Renal pelvis (tissue), 4 donors: Measurements from ENCODE around the gene OR2A12. TPM values are rescaled to one million over a fixed set of nuclear protein-coding genes. Genes with fewer than 3 reads are reported as not detected.
"Not testable (repeated sequence)": the region's sequence is repeated elsewhere in the genome, so short reads cannot be mapped to it uniquely, and the experiment has no call there.

Source experiments
- DNase-seq: peaks from one replicate; pipeline ENCODE4 v3.0.0-alpha.2; 2013
- polyA plus RNA-seq, 3 donors: library from polyadenylated mRNA; unstranded; fragments of 120-200 nt; gene quantifications; one replicate each; pipeline ENCODE4 v1.2.1, GENCODE V29; 2013; ENCODE audit not compliant: insufficient read length in 3 of 3

OR2A12 gene
- polyA plus RNA-seq, 3 donors = 0.05 TPM; not detected in 2

DNA sequence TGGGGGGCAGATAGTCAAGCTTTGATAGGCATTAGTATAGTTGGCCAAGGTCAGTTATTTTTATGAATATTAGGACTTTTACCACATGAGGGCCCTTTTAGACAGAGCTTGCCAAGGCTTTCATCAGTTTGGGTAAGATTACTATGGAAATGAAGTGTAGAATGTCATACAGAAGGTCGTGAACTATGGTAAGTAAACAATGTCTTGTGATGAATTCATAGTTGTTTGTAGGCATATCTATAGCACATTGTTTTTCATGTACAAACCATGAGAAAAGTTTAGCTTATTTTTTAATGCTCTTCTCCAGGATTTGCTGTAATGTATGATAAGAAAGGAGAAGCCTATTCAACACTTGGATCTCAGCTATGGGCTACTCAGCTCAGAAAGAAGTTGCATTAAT, 27.6 kb downstream of the OR2A12 start:
- no peak for DNase-seq

DNA sequence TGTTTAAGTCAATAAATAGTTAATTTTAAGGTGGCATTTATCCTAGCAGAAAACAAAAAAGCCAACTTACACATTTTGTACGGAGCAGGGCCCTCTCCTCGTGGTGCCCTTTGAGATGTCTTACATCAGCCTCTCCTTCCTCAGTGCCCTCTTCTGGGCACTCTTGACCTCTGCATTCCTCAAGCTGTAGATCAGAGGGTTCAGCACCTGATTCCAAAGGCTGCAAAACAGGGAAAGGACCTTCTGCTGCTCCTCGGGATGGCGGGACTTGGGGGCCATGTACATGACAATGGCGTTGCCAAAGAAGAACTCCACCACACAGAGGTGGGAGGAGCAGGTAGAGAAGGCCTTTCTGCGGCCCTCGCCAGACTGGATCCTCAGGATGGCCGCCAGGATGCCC, 32.3 kb downstream of the OR2A12 start:
- DNase-seq = no peak

DNA sequence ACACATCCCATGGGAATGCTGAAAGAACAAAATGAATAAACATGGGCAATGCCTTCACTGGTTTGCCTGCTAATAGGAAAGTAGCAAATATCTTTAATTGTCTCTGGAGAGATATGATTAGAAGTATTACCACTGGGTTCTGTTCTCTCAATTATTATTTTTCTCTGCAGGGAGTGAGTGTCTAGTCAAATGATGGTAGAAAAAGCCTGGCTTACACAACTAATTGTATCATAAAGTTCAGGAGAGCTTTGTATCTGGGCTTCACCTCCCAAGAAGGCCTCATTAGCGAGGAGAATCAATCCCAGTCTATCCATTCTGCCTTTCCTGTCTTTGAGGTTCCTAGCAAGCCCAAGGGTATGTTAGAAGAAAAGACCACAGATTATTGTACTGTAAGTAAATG, 36.8 kb downstream of the OR2A12 start, which contains the start of gene OR2A14:
OR2A14 (plus strand) TSS at position 301 of the 400 bp plus-strand sequence. CDS start 5,937 bp downstream, outside the sequence.
- no peak for DNase-seq

DNA sequence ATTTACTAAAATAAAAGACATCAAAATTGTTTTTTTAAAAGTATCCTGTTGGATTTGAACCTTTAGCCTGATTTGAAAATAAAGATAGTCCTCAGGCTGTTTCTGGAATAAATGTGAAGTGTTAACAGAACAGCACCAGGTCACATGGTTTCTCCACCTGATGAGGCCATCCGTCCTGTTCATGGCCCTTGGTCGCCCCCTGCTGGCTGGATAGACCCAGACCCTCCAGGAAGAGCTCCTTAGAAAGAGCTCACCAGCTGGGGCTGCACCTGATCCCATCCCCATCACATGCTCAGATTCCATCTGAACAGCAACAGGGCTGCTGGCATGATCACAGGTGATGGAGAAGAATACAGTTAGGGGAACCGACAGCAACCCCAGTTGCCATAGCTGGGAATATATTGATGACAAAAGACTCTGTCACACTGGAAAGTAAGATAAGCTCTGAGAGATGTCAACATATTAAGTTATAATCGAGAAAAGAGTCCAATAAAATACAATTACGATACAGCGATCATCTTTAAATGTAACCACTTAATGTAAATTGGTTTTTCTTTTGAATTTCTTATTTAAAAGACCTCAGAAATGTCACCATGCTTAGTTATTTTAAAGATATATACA, 41.7 kb downstream of the OR2A12 start:
- DNase-seq = peak; percentile 57

DNA sequence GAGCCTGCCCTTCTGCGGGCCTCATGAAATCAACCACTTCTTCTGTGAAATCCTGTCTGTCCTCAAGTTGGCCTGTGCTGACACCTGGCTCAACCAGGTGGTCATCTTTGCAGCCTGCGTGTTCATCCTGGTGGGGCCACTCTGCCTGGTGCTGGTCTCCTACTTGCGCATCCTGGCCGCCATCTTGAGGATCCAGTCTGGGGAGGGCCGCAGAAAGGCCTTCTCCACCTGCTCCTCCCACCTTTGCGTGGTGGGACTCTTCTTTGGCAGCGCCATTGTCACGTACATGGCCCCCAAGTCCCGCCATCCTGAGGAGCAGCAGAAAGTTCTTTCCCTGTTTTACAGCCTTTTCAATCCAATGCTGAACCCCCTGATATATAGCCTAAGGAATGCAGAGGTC, 43.5 kb downstream of the OR2A12 start:
- not testable (repeated sequence) for DNase-seq

DNA sequence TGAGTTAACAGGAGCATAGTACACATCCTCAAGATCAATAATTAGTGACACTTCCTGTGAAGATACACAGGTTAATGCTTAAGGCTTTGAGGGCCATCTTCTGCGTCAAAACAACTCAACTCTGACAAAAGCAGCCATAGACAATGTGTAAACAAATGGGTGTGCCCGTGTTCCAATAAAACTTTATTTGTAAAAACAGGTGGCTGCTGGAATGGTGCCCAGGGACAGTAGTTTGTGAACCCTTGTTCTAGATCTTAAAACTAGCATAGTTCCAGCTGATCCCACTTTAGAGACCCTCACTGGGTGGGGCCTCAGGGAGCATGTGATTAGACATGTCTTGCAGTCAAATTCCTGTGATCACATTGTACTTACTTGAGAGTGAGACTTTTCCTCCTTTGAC, 44.7 kb downstream of the OR2A12 start:
- DNase-seq = no peak

DNA sequence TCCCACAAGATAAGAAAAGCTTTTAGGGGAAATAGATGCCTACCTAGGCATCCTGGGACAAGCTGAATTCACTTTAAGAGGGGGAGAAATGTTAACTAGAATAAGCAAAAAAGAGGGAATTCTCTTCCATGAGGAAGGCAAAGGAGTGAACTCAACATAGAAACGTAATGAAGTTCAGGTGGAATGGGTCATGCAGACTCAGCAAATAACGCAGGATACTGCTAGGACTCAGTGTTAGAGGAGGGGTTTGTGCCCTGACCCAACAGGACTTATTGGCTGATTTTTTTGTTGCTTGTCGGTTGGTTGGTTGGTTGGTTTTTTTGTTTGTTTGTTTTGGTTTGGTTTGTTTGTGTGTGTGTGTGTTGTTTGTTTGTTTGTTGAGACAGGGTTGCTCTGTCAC, 46.2 kb downstream of the OR2A12 start:
- DNase-seq = no peak

DNA sequence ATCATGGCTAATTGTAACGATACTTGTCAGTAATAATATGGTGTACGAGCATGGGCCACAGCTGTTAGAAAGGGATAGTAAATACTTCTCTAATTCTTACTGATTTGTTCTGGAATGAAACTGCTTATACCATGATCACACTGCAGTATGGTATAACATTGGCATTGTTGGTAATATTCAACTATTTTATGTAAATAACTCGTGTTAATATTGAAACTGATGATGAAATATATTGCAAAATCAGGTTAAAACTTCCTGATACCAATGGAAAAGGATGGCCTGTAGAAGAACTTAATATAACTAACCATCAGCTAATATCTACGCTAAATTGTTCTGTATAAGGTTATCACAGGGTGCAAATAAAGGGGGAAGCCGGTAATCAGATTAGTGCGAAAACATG, 47.2 kb downstream of the OR2A12 start:
- DNase-seq = no peak

DNA sequence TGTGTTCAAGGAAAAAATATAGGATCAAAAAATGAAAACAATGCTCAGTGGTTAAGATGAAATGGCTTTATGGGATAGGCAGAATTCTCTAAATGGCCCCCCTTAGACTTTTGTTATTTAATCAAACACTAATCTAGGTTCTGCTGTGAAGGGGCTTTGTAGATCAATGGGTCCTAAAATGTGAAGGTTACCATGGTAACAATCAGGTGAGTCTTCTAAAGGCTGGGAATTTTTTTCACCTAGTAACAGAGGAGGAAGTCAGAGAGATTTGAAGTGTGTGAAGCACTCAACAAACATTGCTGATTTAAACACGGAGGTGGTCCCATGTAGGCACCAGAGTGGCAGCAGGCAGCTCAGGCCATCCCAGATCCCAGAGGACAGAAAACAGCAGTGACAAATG, 48.0 kb downstream of the OR2A12 start:
- no peak for DNase-seq

DNA sequence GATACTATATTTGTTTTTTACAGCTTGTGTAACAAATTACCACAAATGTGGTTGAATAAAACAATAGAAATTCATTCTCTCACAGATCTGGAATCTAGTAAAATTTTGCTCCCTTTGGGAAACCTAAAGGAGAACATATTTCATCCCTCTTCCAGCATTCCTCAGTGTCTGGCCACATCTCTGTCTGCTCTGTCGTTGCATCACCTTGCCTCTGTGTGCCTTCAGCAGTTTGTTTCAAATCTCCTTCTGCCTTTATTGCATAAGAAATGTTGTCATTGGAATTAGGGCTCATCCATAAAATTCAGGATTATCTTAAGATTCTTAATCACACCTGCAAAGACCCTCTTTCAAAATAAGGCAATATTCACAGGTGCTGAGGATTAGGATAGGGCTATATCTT, 51.4 kb downstream of the OR2A12 start:
- no peak for DNase-seq

DNA sequence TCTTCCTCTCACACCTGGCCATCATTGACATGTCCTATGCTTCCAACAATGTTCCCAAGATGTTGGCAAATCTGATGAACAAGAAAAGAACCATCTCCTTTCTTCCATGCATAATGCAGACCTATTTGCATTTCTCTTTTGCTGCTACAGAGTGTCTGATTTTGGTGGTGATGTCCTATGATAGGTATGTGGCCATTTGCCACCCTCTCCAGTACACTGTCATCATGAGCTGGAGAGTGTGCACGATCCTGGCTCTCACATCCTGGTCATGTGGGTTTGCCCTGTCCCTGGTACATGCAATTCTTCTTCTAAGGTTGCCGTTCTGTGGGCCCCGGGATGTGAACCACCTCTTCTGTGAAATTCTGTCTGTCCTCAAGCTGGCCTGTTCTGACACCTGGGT, 56.1 kb downstream of the OR2A12 start:
- DNase-seq = no peak

DNA sequence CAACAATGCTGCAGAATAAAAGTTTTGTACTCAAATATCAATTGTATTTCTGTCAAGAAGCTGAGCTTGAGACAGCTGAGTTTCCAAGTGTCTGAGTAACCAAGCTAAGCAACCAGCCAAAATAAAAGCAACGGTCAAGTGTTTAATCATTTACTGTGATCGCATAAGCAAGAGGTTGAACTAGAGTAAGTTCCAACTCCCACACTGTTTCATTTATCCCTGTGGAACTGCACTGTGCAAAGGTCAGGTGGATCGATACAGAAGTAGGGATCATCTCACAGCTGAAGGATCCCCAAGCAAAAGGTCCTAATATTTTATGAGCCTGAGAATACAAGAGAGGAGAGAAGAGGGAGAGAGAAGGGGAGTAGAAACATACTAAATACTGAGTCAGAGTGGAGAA, 58.3 kb downstream of the OR2A12 start:
- no peak for DNase-seq

DNA sequence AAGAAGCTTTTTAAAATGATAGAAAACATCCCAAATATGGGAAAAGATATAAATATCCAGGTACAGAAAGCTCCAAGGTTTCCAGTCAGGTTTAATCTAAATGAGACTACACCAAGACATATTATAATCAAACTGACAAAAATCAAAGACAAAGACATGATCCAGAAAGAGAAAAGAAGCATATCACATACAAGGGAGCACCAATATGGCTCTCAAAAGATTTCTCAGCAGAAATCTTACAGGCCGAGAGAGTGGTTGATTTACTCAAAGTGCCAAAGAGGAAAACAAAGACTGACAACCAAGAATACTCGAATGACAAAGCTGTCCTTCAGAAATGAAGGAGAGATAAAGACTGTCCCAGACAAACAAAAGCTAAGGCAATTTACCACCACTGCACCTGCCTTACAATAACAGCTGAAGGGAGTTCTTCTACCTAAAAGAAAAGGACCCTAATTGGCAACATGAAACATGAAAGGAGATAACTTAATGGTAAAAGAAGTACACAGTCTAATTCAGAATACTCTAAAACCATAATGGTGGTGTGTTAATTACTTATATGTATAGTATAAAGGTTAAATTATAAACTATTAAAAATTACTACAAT, 62.2 kb downstream of the OR2A12 start:
- DNase-seq = no peak

Other genes with a start within 250 kb of the OR2A12 start
- gene TCAF1, start 184.1 kb upstream of the OR2A12 start, polyA plus RNA-seq = 10 to 100 TPM; 79.2 to 80.9 (median 80.7) TPM
- not detected for gene OR2F2, start 151.0 kb upstream of the OR2A12 start, polyA plus RNA-seq
- under 1 TPM in 2 of 3 donors, not detected in 1; 0.17 to 0.22 TPM for gene OR2F1, start 131.4 kb upstream of the OR2A12 start, polyA plus RNA-seq
- not detected for gene OR6B1, start 86.0 kb upstream of the OR2A12 start, polyA plus RNA-seq
- under 1 TPM in 2 of 3 donors, not detected in 1; 0.25 to 0.36 TPM for gene OR2A5, start 37.3 kb upstream of the OR2A12 start, polyA plus RNA-seq
- not detected for gene OR2A25, start 16.5 kb upstream of the OR2A12 start, polyA plus RNA-seq
- gene OR2A2, start 23.3 kb downstream of the OR2A12 start, polyA plus RNA-seq = not detected
- under 1 TPM in 1 of 3 donors, not detected in 2; 0.09 TPM for gene OR2A14, start 36.9 kb downstream of the OR2A12 start, polyA plus RNA-seq
- 10 to 100 TPM in 1 of 3 donors, 1 to 10 TPM in 2; 1.7 to 10.5 (median 3.1) TPM for gene CTAGE4, start 97.2 kb downstream of the OR2A12 start, polyA plus RNA-seq
- 10 to 100 TPM; 18.4 to 27.3 (median 19.5) TPM for gene ARHGEF35, start 109.6 kb downstream of the OR2A12 start, polyA plus RNA-seq
- 1 to 10 TPM in 2 of 3 donors, under 1 TPM in 1; 0.58 to 2.7 (median 2.5) TPM for gene OR2A42, start 153.3 kb downstream of the OR2A12 start, polyA plus RNA-seq
- gene OR2A7, start 178.5 kb downstream of the OR2A12 start, polyA plus RNA-seq = 10 to 100 TPM in 2 of 3 donors, 1 to 10 TPM in 1; 3.2 to 21.1 (median 19.6) TPM
- 10 to 100 TPM in 1 of 3 donors, 1 to 10 TPM in 2; 5.3 to 16.3 (median 8.2) TPM for gene CTAGE8, start 183.0 kb downstream of the OR2A12 start, polyA plus RNA-seq
- 1 to 10 TPM in 2 of 3 donors, under 1 TPM in 1; 0.51 to 1.2 (median 1.2) TPM for gene OR2A1, start 226.1 kb downstream of the OR2A12 start, polyA plus RNA-seq